Caco-2 (cell line): ENCODE measurements around the gene PGAM4. TPM values are rescaled to one million over a fixed set of nuclear protein-coding genes. Genes with fewer than 3 reads are reported as not detected.

Source experiments
- BruUV-seq: library from RNA; stranded (reverse); fragments of 400-500 nt; replicated peaks from 2 replicates; lab custom pipeline; 2021; lab: Mats Ljungman, UMichigan
- CTCF ChIA-PET: fragments of 300-600 bp; sonication (Branson Sonifier 250); formaldehyde crosslinking; loops from one replicate; lab custom pipeline; 2022; ENCODE audit warnings: antibody characterized with exemption; lab: Charles Lee
- POLR2A ChIA-PET: fragments of 300-600 bp; sonication (Branson Sonifier 250); formaldehyde crosslinking; loops from one replicate; lab custom pipeline; 2022; ENCODE audit warnings: antibody characterized with exemption; lab: Charles Lee
- DNase-seq, 2 experiments: peaks; one replicate each; pipeline versions ENCODE4 v3.0.0 to v3.0.0-alpha.2; 2020 to 2022
- H3K27me3 ChIP-seq: replicated peaks from 2 replicates; pipeline ENCODE4 v1.6.0; 2011; ENCODE audit warnings: low read length; ENCODE audit not compliant: control insufficient read depth, insufficient read depth
- H3K36me3 ChIP-seq: 2 replicates; pipeline ENCODE4 v1.5.1; 2011; ENCODE audit warnings: low read length; ENCODE audit not compliant: control insufficient read depth, insufficient read depth
- H3K4me1 ChIP-seq: fragments of 250-450 bp; sonication (Bioruptor Pico); 2 replicates; pipeline ENCODE4 v1.5.1; 2020; ENCODE audit warnings: mild to moderate bottlenecking
- H3K4me3 ChIP-seq: 2 replicates; pipeline ENCODE4 v1.5.1; 2011; ENCODE audit warnings: low read depth, mild to moderate bottlenecking, control low read depth, low read length
- H3K9me3 ChIP-seq: fragments of 250-450 bp; sonication (Bioruptor Pico); 2 replicates; pipeline ENCODE4 v1.5.1; 2020; ENCODE audit warnings: mild to moderate bottlenecking, moderate library complexity
- H3K27ac Mint-ChIP-seq: one replicate; pipeline ENCODE4 v1.8.0; 2022; ENCODE audit warnings: mixed read lengths; ENCODE audit not compliant: unreplicated experiment
- H3K27me3 Mint-ChIP-seq: one replicate; pipeline ENCODE4 v1.8.0; 2022; ENCODE audit warnings: mixed read lengths; ENCODE audit not compliant: insufficient read depth, unreplicated experiment
- H3K36me3 Mint-ChIP-seq: one replicate; pipeline ENCODE4 v1.8.0; 2022; ENCODE audit warnings: mild to moderate bottlenecking, mixed read lengths; ENCODE audit not compliant: insufficient read depth, unreplicated experiment
- H3K4me1 Mint-ChIP-seq: one replicate; pipeline ENCODE4 v1.8.0; 2022; ENCODE audit warnings: low read depth, mixed read lengths; ENCODE audit not compliant: unreplicated experiment
- H3K4me3 Mint-ChIP-seq: one replicate; pipeline ENCODE4 v1.8.0; 2022; ENCODE audit warnings: mild to moderate bottlenecking, moderate library complexity, mixed read lengths; ENCODE audit not compliant: unreplicated experiment
- H3K9me3 Mint-ChIP-seq: one replicate; pipeline ENCODE4 v1.8.0; 2022; ENCODE audit warnings: mixed read lengths; ENCODE audit not compliant: unreplicated experiment
- intact Hi-C: fragments of 100-400 bp; cut with micrococcal nuclease; formaldehyde crosslinking; loops from one replicate; pipeline ENCODE4 v1.10.0; 2022; ENCODE audit not compliant: unreplicated experiment
- total RNA-seq: library from RNA; stranded (reverse); gene quantifications from 2 replicates; pipeline ENCODE4 v1.2.3, GENCODE V29; 2022
- TF ChIP-seq, protein P1 (sequence below), 2 experiments: fragments of 200-600 bp in 1 of 2; IDR thresholded peaks; 1 replicate in 1 of 2; 2 replicates in 1 of 2; pipeline versions ENCODE4 v1.5.1 to v1.8.0; 2011 to 2022; ENCODE audit warnings: antibody characterized with exemption in 1 of 2, control low read depth in 1 of 2, inconsistent platforms in 1 of 2, low read depth in 1 of 2, low read length in 1 of 2, mild to moderate bottlenecking in 1 of 2, moderate library complexity in 1 of 2; ENCODE audit not compliant: insufficient read depth in 1 of 2, severe bottlenecking in 1 of 2, unreplicated experiment in 1 of 2

The PGAM4 gene
- total RNA-seq, 1 experiment from 2014 or later = not detected

- H3K27ac Mint-ChIP-seq = no peak overlapping the region
- H3K27me3 Mint-ChIP-seq = no peaks in the 10 kb centered on the region
- POLR2A ChIA-PET = no interaction called here
- Histone ChIP-seq H3K9me3 (no peaks in the 10 kb centered on the region), H3K4me1 (no peaks in the 10 kb centered on the region), H3K27me3 (no peaks in the 10 kb centered on the region), H3K36me3 (no peaks in the 10 kb centered on the region), H3K4me3 (no peak overlapping the region)
- no peak for DNase-seq
- CTCF ChIA-PET = no interaction called here
- BruUV-seq = no TSS peak
- intact Hi-C loops = no loop called here
- no peaks in the 10 kb centered on the region for H3K9me3 Mint-ChIP-seq
- no peaks in the 10 kb centered on the region for H3K36me3 Mint-ChIP-seq
- H3K4me3 Mint-ChIP-seq = no peak overlapping the region
- no peaks in the 10 kb centered on the region for H3K4me1 Mint-ChIP-seq
- TF ChIP-seq, protein P1, sequence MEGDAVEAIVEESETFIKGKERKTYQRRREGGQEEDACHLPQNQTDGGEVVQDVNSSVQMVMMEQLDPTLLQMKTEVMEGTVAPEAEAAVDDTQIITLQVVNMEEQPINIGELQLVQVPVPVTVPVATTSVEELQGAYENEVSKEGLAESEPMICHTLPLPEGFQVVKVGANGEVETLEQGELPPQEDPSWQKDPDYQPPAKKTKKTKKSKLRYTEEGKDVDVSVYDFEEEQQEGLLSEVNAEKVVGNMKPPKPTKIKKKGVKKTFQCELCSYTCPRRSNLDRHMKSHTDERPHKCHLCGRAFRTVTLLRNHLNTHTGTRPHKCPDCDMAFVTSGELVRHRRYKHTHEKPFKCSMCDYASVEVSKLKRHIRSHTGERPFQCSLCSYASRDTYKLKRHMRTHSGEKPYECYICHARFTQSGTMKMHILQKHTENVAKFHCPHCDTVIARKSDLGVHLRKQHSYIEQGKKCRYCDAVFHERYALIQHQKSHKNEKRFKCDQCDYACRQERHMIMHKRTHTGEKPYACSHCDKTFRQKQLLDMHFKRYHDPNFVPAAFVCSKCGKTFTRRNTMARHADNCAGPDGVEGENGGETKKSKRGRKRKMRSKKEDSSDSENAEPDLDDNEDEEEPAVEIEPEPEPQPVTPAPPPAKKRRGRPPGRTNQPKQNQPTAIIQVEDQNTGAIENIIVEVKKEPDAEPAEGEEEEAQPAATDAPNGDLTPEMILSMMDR (IDR thresholded peaks at IDR 0.05; ENCODE audit: insufficient read depth in 1 of 2, low read depth in 1 of 2, low read length in 1 of 2, severe bottlenecking in 1 of 2, unreplicated experiment in 1 of 2) = no peak
Observed at GRCh38 chrX:77935886-77936285, 33.6 kb downstream of the PGAM4 start.

GRCh38 chrX:77930581-77930980 lies 38.9 kb downstream of the PGAM4 start:
- H3K9me3 Mint-ChIP-seq = no peaks in the 10 kb centered on the region
- H3K4me1 Mint-ChIP-seq = no peaks in the 10 kb centered on the region
- TF ChIP-seq, protein P1 (IDR thresholded peaks at IDR 0.05; ENCODE audit: insufficient read depth in 1 of 2, low read depth in 1 of 2, low read length in 1 of 2, severe bottlenecking in 1 of 2, unreplicated experiment in 1 of 2) = no peak
- ChIA-PET POLR2A (no interaction called here), CTCF (no interaction called here)
- intact Hi-C loops = no loop called here
- Histone ChIP-seq H3K36me3 (no peaks in the 10 kb centered on the region), H3K4me1 (no peaks in the 10 kb centered on the region), H3K9me3 (no peaks in the 10 kb centered on the region), H3K4me3 (no peak overlapping the region), H3K27me3 (no peaks in the 10 kb centered on the region)
- no peak overlapping the region for H3K27ac Mint-ChIP-seq
- H3K27me3 Mint-ChIP-seq = no peaks in the 10 kb centered on the region
- no peak for DNase-seq
- no peak overlapping the region for H3K4me3 Mint-ChIP-seq
- H3K36me3 Mint-ChIP-seq = no peaks in the 10 kb centered on the region
- BruUV-seq = no TSS peak

DNA sequence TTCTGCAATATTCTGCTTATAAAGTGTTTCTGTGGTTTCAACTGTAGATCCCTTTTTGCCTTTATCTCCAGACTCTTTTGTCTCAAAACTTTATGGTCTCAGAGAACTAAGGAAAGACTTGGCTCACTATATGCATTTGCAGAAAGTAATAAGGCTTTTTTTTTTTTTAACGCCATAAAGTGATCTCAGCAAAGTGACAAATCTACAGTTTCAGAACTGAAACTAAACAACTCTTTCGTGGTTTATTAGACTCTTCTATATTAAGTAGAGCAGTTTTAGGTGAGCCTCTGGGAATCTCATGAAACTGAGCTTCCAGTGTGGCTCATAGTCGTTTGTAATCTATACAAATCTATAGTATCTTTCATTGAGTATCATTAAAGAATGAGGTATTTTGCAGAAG lies 43.7 kb downstream of the PGAM4 start:
- intact Hi-C loops = no loop called here
- BruUV-seq = no TSS peak
- Mint-ChIP-seq H3K27ac (no peak overlapping the region), H3K9me3 (no peaks in the 10 kb centered on the region), H3K27me3 (no peaks in the 10 kb centered on the region), H3K4me3 (no peak overlapping the region), H3K36me3 (no peaks in the 10 kb centered on the region), H3K4me1 (no peaks in the 10 kb centered on the region)
- no peak for DNase-seq
- ChIA-PET CTCF (no interaction called here), POLR2A (no interaction called here)
- no peaks in the 10 kb centered on the region for H3K27me3 ChIP-seq
- H3K4me1 ChIP-seq = no peaks in the 10 kb centered on the region
- H3K4me3 ChIP-seq = no peak overlapping the region
- H3K36me3 ChIP-seq = no peaks in the 10 kb centered on the region
- TF ChIP-seq, protein P1 (IDR thresholded peaks at IDR 0.05; ENCODE audit: insufficient read depth in 1 of 2, low read depth in 1 of 2, low read length in 1 of 2, severe bottlenecking in 1 of 2, unreplicated experiment in 1 of 2) = no peak
- H3K9me3 ChIP-seq = no peaks in the 10 kb centered on the region
